Measurements from ENCODE around the gene FLVCR1. TPM values are rescaled to one million over a fixed set of nuclear protein-coding genes. Genes with fewer than 3 reads are reported as not detected.

FLVCR1 gene
- total and polyA plus RNA-seq, 9 of the 15 experiments (the other 6 are each of a cell fraction or from before 2014, with no cell fraction given) = 5.2 to 18.0 (median 12.5) TPM

DNA sequence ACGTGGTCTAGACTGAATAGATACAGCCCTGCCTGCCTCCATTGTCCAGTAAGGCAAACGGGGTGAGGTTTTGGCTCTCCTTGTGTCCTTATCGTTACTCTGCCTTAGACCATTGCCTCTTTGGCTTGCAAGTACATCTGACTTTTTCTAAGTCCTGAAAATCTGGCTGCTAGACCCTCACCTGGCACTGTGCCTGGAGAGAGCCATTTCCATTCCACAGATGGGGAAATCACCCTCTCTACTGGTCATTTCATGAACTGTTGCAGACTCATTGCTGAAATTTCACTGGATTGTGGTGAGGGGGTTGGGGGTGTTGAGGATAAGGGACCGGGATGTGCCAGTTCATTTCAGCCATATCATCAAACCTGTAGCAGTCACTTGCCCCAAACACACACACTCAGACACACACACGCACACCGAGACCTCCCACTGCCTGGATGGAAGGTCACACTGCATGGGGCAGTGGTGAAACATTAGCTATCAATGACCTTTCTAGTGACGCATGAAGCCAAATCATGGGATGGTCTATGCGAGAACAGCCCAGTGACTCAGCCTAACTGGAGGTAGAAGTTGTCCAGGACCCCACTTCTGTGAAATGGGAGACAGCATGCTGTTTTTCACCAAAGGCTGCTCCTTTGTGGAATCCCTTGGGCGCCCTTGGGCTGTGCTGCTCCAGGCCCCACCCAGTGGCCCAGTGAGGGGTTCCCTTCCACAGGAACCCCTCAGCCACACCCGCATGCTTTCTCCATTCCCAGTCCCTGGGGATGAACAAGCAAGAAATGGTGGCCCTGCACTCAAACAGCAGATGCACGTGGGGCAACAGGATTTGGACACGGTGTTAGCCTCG, 57.4 kb downstream of the FLVCR1 start (continued):
- TF ChIP-seq, protein P1, sequence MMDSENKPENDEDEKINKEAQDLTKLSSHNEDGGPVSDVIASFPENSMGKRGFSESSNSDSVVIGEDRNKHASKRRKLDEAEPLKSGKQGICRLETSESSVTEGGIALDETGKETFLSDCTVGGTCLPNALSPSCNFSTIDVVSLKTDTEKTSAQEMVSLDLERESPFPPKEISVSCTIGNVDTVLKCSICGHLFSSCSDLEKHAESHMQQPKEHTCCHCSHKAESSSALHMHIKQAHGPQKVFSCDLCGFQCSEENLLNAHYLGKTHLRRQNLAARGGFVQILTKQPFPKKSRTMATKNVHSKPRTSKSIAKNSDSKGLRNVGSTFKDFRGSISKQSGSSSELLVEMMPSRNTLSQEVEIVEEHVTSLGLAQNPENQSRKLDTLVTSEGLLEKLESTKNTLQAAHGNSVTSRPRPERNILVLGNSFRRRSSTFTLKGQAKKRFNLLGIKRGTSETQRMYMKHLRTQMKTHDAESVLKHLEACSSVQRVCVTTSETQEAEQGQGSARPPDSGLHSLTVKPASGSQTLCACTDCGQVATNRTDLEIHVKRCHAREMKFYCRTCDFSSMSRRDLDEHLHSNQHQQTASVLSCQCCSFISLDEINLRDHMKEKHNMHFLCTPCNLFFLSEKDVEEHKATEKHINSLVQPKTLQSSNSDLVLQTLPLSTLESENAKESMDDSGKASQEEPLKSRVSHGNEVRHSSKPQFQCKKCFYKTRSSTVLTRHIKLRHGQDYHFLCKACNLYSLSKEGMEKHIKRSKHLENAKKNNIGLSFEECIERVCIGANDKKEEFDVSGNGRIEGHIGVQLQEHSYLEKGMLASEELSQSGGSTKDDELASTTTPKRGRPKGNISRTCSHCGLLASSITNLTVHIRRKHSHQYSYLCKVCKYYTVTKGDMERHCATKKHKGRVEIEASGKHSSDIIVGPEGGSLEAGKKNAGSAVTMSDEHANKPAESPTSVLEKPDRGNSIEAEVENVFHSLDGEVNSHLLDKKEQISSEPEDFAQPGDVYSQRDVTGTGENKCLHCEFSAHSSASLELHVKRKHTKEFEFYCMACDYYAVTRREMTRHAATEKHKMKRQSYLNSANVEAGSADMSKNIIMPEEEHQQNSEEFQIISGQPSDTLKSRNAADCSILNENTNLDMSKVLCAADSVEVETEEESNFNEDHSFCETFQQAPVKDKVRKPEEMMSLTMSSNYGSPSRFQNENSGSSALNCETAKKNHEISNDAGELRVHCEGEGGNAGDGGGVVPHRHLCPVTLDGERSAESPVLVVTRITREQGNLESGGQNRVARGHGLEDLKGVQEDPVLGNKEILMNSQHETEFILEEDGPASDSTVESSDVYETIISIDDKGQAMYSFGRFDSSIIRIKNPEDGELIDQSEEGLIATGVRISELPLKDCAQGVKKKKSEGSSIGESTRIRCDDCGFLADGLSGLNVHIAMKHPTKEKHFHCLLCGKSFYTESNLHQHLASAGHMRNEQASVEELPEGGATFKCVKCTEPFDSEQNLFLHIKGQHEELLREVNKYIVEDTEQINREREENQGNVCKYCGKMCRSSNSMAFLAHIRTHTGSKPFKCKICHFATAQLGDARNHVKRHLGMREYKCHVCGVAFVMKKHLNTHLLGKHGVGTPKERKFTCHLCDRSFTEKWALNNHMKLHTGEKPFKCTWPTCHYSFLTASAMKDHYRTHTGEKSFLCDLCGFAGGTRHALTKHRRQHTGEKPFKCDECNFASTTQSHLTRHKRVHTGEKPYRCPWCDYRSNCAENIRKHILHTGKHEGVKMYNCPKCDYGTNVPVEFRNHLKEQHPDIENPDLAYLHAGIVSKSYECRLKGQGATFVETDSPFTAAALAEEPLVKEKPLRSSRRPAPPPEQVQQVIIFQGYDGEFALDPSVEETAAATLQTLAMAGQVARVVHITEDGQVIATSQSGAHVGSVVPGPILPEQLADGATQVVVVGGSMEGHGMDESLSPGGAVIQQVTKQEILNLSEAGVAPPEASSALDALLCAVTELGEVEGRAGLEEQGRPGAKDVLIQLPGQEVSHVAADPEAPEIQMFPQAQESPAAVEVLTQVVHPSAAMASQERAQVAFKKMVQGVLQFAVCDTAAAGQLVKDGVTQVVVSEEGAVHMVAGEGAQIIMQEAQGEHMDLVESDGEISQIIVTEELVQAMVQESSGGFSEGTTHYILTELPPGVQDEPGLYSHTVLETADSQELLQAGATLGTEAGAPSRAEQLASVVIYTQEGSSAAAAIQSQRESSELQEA (IDR thresholded peaks at IDR 0.05; ENCODE audit: low read depth) = no peak
- TF ChIP-seq ZNF354B (CRISPR knock-in tag; IDR thresholded peaks at IDR 0.05) (no peak), MYBL2 (IDR thresholded peaks at IDR 0.05; ENCODE audit: low read depth) (no peak), MYBL2 (CRISPR knock-in tag; IDR thresholded peaks at IDR 0.05; ENCODE audit: borderline replicate concordance) (no peak), CTBP1 (IDR thresholded peaks at IDR 0.05; ENCODE audit: borderline replicate concordance) (no peak; the same call in 1 of the 2 replicates), CBFA2T2 (conservative IDR thresholded peaks at IDR 0.05) (no peak), NCOA2 (IDR thresholded peaks at IDR 0.05; ENCODE audit: partially characterized antibody in 2 of 2) (no peak), LEF1 (IDR thresholded peaks at IDR 0.05) (no peak), NR2C1 (IDR thresholded peaks at IDR 0.05) (no peak), NR2C1 (tag; IDR thresholded peaks at IDR 0.05) (no peak), SMARCA5 (IDR thresholded peaks at IDR 0.05) (no peak), ZNF134 (CRISPR knock-in tag; conservative IDR thresholded peaks at IDR 0.05) (no peak), YY1 (IDR thresholded peaks at IDR 0.05; ENCODE audit: borderline replicate concordance in 1 of 3, control insufficient read depth in 1 of 3, extremely low read depth in 1 of 3, insufficient read depth in 3 of 3, insufficient read length in 1 of 3, insufficient replicate concordance in 2 of 3, low read depth in 1 of 3, low read length in 2 of 3) (peak in 1 of 3 experiments; percentile 61)
- TF ChIP-seq, protein P2, sequence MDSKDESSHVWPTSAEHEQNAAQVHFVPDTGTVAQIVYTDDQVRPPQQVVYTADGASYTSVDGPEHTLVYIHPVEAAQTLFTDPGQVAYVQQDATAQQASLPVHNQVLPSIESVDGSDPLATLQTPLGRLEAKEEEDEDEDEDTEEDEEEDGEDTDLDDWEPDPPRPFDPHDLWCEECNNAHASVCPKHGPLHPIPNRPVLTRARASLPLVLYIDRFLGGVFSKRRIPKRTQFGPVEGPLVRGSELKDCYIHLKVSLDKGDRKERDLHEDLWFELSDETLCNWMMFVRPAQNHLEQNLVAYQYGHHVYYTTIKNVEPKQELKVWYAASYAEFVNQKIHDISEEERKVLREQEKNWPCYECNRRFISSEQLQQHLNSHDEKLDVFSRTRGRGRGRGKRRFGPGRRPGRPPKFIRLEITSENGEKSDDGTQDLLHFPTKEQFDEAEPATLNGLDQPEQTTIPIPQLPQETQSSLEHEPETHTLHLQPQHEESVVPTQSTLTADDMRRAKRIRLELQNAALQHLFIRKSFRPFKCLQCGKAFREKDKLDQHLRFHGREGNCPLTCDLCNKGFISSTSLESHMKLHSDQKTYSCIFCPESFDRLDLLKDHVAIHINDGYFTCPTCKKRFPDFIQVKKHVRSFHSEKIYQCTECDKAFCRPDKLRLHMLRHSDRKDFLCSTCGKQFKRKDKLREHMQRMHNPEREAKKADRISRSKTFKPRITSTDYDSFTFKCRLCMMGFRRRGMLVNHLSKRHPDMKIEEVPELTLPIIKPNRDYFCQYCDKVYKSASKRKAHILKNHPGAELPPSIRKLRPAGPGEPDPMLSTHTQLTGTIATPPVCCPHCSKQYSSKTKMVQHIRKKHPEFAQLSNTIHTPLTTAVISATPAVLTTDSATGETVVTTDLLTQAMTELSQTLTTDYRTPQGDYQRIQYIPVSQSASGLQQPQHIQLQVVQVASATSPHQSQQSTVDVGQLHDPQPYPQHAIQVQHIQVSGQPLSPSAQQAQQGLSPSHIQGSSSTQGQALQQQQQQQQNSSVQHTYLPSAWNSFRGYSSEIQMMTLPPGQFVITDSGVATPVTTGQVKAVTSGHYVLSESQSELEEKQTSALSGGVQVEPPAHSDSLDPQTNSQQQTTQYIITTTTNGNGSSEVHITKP (IDR thresholded peaks at IDR 0.05; ENCODE audit: partially characterized antibody) = no peak
- TF ChIP-seq, protein P3, sequence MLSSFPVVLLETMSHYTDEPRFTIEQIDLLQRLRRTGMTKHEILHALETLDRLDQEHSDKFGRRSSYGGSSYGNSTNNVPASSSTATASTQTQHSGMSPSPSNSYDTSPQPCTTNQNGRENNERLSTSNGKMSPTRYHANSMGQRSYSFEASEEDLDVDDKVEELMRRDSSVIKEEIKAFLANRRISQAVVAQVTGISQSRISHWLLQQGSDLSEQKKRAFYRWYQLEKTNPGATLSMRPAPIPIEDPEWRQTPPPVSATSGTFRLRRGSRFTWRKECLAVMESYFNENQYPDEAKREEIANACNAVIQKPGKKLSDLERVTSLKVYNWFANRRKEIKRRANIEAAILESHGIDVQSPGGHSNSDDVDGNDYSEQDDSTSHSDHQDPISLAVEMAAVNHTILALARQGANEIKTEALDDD (IDR thresholded peaks at IDR 0.05) = no peak
